Limb (tissue), 2 donors: Measurements from ENCODE around the gene ATP13A5.
A peak's percentile ranks its signal among the peaks of the same experiment; 100 is the strongest.

Source experiments
- DNase-seq, 2 donors: peaks; one replicate each; pipeline ENCODE4 v3.0.0-alpha.2; 2016; ENCODE audit errors: extremely low spot score in 2 of 2

ATP13A5 gene

DNA sequence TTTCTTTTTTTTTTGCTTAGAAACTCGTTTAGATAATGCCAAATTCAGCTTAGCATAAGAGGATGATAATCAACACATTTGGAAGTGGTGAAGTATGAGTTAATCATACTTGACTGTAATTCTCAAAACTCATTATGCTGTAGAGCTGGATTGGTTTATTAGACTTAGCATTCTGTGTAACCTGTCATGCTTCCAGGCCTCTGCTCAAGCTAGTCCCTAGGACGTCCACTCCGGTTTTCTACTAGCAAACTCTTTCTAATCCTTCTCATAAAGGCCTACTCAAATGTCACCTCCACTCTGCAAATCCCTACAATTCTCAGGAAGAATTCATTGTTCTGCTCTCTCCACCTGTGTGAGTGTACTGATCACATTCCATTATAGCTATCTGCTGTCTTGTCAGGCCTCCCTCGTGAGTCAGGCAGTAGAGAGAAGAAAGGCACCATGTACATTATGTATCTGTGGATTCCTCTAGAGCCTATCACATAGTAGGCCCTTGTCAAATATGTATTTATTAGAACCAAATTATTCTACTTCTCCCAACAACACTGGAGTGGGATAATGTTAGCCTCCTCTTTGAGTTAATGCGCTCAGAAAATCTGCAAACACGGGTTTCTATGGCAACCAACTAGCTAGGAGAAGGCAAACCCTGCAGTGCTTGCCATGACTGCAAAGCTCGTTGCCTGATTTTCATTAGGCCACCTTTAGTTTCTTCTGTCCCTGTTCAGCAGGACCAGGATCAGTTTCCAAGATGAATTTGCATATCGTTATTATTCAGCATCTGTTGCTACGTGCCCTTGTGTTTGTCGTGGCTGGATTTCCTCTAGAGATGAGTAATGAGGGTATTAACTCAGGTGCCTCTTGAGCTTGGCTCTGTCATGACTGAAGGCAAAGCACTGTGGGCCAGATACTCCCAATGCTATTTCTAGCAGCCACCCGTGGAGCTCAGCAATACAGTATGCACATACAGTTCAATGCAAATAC lies 30.7 kb downstream of the ATP13A5 start:
- DNase-seq = no peak

DNA sequence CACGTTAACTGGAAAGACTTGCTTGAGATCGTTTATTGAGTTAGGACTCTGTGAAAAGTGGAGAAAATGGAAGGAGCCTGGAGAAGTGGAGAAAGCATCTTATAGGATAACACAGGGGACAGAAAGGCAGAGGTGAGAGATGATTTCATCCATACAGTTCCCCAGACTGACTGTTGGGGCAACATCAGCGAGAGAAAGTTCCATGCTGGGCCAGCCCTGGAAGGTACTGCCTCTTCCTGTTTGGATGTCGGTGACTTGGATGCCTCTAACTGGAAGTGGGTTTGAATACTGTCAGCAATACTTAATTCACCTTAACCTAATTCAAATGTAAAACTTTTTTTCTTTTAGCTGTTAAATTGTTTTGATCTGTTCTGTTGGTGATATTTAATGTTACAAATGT lies 32.3 kb downstream of the ATP13A5 start:
- no peak for DNase-seq

DNA sequence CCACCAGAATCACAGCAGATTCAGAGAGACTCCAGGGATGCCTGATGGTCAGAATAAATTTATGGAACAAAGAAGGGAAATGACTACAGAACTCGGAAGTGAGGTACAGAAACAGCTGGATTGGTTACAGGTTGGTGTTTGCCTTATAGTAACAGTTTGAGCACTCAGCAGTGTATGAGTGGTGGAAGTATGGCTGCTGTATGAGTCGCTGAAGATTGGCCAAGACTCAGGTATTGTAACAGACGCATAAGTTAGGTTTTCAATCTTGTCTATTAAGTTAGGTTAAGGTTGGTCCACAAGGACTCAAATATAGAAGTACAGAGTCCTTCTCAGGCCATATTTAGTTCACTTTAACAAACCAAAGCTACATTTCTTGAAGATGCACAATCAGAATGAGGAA lies 33.1 kb downstream of the ATP13A5 start:
- DNase-seq = no peak

DNA sequence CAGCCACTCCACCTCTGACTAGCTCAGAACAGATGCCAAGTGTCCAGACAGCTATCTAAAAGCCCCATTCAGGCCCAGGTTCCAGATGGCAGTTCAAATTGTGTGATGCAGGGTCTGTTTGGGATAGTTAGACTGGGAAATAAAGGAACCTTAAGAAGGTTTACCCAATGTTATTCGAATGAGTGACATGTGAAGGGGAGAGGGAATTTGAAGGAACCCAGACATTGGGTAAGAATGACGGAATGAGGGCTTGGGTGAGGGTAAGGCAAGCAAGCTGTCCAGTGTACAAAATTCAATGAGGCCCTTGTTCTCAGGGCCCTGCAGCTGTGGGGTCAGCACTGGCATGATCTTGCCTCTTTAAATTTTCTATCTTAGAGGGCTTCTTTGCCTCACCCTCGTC lies 34.1 kb downstream of the ATP13A5 start:
- no peak for DNase-seq

DNA sequence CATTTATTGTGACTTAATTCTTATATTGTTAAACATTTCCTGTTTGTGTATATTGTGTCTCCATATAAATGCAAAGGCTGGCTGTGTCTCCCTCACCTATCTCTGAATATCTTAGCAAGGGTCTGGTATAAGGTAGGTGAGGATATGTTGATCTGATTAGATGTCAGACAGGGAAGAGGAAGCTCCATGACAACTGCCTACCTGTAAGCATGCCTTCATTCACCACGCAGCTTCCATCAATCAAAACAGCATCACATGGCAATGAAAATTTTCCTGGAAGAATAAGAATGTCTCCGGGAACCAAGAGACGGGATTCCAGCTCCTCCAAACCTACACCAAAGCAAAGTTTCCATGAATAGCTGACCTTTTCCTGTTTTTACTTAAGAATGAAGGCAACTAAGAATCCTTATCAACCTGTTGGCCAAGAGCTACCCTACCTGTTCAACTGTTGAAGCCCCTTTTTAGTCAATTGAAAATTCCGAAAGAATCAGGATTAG lies 34.8 kb downstream of the ATP13A5 start:
- DNase-seq = no peak

DNA sequence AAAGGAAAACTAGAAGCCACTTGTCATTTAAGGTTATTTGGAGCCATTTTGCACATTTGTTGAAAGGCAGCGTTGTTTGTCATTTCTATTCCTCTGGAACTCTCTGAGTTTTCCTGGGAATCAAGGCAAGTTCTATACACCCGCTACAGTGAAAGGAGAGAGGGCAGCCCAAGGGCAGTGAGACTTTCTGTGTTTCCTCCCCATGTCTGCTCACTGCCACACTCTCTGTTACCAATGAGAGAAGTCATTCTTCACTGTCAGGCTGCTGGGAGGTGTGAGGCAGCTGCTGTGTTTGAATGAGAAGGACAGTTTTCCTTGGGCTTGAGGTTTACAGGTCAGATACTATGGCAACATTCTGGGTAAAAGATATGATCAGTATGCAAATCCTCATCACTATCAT lies 36.0 kb downstream of the ATP13A5 start:
- DNase-seq = peak in 1 of 2 donors; percentile 6

DNA sequence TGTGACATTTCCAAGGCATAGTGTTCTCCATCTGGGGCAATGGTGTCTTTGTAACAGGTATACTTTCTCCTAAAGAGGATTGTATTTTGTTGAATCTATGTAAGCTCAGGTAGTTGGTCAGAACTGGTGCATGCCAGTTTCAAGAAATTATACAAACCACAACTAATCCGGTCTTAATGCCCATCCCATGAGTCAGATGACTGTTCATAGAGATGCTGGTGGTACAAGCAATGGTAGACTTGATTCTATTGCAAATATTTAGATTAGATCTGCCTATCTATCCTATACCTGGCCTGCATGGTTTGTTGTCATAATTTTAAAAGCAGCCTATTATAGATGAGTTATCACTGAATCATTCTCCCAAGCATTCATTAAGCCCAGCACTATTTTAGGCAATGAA lies 43.5 kb downstream of the ATP13A5 start:
- no peak for DNase-seq

DNA sequence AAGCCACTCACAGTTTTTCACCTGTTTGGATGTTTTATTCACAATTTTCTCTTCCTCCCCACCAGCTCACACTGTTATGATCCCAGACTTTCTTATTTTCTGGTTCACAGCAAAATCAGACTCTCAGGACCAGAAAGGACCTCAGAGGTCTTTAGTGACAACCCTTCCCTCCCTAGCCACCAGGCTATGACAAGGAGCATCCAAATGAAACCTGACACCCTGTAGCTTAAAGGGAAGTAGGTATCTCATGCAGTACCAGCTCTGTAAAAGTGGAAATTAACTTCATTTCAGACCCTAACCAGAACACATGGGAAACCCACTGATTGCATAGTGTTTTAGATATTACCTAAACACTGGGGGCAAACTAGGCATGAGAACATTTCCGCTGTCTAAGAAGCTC lies 45.3 kb downstream of the ATP13A5 start:
- DNase-seq = no peak

DNA sequence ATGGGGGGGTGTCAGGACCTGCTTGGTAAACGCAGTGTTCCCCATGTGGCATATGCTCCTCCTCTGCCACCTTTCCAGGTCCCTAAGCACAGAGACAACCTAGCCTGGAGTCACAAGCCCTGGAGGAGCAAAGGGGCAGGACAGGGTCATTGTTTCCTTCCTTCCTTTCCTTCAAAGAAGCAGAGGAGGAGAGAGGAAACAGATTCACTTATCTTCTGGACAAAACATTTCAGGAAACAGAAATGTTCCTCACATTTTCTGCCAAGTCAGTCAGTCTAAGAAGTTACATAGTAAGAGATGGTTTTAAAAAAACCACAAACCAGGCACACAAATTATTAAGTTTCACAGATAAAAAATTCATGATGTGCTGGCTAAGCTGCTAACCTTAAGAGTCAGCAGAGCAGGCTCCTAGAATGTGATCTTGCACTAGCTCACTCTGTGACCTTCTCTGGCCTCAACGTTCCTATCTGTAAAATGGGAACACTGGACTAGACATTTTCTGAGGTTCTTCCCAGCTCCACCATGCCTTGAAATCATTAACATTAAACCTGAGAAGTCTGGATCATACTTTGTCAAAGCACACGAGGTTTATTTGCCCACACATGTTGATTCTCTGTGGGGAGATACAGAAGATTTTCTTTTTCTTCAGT lies 47.9 kb downstream of the ATP13A5 start:
- DNase-seq = no peak

DNA sequence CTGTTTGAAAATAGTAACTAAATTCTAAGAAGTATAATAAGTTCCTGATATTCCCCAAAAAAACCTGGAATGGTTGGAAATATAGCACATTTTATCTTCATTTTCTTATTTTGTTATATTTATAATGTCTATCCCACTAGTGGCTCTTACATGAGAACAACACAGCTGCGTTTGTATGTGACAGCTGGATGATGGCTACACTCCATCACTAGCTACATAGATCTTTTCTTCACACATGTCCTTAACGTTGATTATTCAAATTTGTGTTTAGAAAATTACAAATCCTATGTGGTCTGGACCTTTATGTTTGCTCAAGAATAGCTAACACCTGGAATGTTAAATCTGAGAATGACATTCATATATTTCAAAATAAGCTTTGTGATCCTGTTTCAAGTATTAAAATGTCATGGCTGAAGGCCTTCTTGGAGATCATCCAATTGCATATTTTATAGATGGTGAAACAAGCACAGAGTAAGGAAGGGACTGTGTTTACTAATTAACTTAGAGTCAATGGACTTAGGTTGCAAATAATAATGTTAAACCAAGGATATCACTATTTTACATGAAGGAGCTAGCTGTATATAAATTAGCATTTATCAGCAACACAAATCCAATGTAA lies 60.8 kb downstream of the ATP13A5 start:
- no peak for DNase-seq

DNA sequence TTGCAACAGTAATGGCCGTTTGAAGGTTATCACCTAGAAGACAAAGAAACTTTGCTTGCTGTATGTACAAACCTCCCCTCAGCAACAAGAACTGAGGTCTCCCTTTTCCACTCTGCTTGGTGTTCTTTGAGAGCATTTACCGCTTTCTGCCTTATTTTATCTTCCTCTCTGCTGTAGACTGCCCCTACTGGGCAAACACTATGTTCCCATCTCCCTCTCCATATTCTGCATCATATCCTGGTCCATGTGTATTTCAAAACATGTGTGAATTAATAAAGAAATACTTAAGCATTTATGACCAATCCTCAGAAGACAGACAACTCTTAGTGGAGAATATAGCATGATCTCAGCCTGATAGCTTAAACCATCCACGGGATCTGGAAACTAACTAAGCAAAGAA lies 64.4 kb downstream of the ATP13A5 start:
- DNase-seq = no peak

DNA sequence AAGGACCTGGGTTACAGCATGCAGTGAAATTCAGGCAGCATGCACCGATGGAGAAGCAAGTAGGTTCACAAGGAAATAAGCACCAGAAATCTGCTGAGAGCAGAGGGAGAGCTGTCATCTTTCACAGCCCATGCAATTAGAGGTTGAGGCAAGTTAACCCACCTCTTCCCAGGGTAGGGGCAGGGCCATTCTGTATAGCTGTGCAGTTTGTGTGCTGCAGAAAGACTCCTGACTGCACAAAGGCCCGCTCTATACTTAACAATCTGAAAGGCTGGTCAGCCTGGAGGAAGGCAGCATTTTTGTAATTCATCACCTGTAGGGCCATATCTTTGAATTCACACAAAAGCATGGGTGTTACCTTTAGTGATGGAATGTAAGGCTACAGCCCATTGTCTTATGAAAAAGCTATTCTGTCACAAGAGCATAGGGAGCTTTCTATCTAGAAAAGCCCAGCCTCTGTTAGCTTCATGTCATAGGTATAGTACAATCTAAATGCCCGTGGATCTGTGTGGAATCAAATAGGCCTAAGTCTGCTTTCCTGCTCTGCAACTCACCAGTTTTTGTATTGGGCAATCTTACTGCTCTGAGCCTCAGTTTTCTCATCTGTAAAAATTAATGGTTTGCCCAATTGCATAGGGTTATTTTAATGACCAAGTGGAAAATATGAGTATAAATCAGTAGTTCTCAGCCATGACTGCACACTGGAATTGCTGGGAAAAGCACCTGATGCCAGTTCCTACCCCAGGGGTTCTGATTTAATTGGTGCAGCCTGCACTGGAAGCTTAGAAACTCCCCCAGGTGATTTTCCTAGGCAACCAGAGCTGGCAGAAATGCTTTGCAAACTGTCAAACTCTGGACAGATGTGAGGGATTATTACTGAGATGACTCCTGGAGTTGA lies 65.2 kb downstream of the ATP13A5 start:
- no peak for DNase-seq

DNA sequence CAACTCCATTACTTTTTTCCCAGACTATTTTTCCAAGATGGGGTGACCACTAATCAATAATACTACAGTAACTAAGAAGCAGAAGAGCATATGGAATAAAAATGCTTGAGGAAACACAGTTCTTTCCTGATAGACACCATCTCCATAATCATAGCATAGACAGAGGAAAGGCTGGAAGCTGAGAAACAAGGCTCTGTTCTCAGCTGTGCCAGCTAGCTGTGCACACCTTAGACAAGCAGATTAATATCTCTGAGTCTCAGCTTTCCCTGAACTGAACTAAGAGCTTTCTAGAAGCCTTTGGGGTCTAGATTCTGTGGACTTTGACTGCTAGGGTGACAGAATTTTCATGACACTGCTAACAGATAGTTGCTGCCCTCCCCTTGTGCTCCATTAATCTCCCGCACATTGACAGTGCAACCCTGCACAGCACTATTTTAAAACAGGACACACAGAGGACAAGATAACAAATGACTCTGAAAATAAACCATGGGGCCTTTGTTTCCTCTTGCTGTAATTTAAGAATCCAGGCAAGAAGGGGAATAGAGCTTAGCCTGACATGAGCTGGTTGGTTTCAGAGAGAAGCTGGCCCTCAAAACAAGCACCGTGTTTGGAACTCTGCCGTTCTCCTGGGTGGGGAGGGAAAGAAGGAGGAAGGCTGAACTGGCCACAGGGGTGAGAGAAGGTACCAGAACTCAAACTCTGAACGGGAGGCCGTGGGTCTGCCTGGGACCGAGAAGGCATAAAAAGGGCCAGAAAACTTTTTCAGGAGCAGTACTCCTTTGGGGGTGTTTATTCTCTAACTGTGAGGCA lies 67.4 kb downstream of the ATP13A5 start:
- DNase-seq = no peak

DNA sequence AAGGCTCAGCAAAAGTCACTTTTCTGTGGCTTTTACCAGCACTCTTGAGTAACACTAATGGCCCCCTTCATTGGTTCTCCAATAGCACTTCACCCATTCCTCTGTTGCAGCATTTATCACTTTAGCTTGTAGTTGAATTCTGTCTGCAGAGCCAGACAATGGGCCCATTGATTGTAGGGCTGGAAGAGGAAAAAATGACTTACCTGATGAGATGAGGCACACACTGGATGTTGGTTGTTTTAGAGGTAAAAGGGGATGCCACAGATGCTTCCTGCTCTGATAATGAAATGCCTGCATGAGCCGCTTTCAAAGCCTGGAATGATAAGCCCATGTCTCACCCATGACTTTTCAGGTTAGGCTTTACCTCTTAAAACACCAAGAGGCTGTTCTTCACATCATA lies 73.2 kb downstream of the ATP13A5 start:
- no peak for DNase-seq

DNA sequence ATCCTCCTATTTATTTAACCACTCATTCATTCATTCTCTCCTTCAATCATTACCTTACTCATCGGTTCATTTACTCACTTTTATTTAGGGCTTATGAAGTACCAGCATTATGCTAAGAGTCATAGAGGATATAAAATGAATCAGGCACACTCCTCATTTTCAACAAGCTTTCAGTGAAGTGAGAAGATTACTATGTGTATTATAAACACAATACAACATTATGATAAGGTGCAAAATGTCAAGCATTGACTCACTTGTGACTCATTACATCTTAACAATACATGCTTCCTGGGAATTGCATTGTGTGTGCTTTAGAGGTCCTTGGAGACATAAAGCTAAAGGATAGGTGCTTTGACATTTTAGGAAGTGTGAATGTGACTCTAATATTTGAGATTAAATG lies 77.1 kb downstream of the ATP13A5 start:
- DNase-seq = no peak

DNA sequence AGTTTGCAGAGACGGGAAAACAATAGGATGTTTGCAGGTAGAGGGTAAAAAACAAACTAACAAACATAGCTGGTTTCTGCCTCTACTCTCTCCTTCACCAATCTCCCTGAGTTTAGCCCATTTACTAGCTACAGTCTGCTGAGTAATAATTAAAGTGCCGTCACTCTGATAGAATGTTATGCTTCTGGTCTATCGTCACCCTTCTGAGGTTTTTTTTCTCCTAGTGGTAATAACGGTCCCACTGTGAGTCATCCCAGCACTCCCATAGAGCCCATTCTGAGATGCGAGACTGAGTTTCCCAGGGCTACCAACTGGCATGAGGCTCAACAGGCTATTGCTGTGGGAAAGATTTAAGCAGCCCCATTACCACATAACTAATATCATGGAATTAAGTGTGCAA lies 81.1 kb downstream of the ATP13A5 start:
- no peak for DNase-seq

DNA sequence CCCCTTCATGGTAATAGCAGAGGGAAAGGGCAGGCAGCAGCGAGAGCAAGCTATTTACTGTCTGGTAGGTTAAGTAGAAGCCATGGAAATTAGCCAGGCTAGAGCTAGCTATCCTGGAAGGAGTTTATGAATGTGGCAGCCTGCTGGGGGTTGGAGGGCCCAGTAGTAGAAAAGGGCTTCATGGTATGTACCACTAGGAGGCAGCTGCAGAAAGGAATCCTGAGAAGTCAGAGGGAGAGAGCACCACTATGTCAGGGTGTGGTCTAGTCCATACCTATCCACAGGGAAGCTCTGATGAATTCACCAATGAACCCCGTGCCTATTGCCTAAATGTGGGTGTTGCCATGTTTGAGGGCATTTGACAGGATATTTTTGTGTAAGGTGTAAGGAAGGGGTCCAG lies 82.6 kb downstream of the ATP13A5 start:
- DNase-seq = no peak

DNA sequence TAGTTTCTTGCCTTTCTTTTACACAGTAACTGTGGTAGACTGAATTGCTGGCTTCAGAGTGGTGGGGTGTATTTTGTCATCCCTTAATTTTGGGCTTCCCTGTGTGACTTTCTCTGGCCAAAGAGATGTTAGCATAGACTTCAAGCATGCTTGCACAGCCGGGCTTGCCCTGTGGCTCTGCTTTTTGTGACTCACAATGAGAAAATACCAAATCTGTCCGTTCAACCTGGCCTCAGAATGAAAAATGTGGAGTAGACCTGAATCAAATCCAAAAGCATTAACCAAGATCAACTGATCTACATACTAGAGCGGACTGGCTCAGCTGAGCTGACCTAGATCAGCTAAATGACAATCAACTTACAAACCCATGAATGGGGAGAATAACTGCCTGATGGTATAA lies 86.2 kb downstream of the ATP13A5 start:
- no peak for DNase-seq

DNA sequence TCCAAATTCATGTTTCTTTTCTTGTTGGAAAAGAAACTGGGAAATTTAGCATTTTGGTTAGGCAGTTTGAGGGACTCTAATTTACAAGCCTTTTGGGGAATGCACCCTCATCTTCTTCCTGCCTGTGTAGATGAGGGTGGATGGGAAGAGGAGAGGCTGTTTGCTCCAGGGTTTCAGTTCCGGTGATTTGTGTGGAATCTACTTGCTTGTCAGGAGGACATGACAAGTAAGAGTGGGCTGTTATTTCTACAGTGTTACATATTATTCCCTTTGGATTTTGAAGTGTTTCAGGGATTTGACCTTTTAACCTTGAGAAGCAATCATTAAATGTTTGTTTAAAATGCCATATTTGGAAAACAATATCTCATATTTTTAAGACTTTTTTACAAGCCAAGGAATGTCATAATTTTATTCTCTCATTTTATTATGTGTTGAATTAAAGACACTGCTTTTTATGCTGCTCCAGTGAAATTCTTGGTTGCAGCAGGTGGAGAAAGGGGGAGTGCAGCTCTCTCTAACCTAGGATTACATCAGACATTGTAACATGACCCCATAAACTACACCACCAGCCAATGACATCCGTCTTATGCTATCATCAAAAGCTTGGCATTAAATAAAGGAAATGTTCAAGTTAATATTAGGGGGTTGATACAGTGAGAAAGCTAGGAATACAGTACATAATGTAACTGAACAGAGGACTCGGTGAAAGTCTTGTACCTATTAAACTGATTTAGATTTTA lies 107.3 kb downstream of the ATP13A5 start:
- DNase-seq = peak in 1 of 2 donors; percentile 10

DNA sequence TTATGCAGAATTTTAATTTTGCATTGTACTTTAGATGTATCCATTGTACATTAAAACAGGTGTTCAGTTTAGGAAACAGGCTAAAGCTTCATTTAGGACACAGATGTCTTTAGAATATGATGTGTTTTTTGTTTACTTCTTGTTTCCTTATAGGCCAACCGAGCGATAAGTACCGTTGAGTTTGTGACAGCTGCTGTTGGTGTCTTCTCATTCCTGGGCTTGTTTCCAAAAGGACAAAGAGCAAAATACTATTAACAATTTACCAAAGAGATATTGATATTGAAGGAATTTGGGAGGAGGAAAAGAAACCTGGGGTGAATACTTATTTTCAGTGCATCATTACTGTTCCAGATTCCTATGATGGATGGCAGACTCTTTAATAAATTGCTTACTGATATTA lies 108.1 kb downstream of the ATP13A5 start:
- DNase-seq = peak in 1 of 2 donors; percentile 10
